Mucosa of stomach (tissue), 1 donor: ENCODE data around the gene BFSP2.
"Not testable (repeated sequence)": the region's sequence is repeated elsewhere in the genome, so short reads cannot be mapped to it uniquely, and the experiment has no call there.

Experiments used
- H3K27me3 ChIP-seq: one replicate; pipeline ENCODE4 v1.7.0; 2013; ENCODE audit warnings: mild to moderate bottlenecking, low read length; ENCODE audit not compliant: control insufficient read depth, insufficient read depth
- H3K36me3 ChIP-seq: one replicate; pipeline ENCODE4 v1.7.0; 2013; ENCODE audit warnings: low read length; ENCODE audit not compliant: control insufficient read depth, insufficient read depth
- H3K4me1 ChIP-seq: one replicate; pipeline ENCODE4 v1.7.0; 2013; ENCODE audit warnings: mild to moderate bottlenecking, low read length; ENCODE audit not compliant: control insufficient read depth, insufficient read depth
- H3K4me3 ChIP-seq: one replicate; pipeline ENCODE4 v1.7.0; 2013; ENCODE audit warnings: low read length
- H3K9ac ChIP-seq: one replicate; pipeline ENCODE4 v1.7.0; 2013; ENCODE audit warnings: mild to moderate bottlenecking, low read length, moderate library complexity
- H3K9me3 ChIP-seq: one replicate; pipeline ENCODE4 v1.7.0; 2013; ENCODE audit warnings: mild to moderate bottlenecking, low read length, moderate library complexity; ENCODE audit not compliant: control insufficient read depth
- donor health status: Pancreatic carcinoma.

The BFSP2 gene

DNA sequence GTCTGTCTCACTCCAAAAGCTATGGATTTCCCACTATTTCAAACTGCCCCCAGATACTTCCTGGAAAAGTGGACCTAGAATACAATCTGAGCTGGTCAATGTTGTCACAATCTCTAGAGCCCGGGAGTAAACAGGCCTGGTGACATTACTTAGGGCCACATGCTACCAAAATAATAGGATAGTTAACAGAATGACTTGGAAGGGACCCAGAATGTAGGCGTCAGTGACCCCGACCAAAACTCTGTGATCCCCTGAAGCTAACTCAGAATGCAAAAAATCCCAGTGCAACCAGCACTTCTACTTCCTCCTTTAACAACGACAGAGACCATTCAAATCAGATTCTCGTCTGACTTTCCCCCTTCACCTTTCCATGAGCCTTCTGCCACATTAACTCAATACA, 122.1 kb downstream of the BFSP2 start:
- no peaks in the 10 kb centered on the region for H3K9me3 ChIP-seq
- H3K36me3 ChIP-seq = no peaks in the 10 kb centered on the region
- H3K4me3 ChIP-seq = no peak overlapping the region
- peaks cover 19% of the 10 kb centered on the region for H3K4me1 ChIP-seq
- no peaks in the 10 kb centered on the region for H3K27me3 ChIP-seq
- no peak overlapping the region for H3K9ac ChIP-seq

DNA sequence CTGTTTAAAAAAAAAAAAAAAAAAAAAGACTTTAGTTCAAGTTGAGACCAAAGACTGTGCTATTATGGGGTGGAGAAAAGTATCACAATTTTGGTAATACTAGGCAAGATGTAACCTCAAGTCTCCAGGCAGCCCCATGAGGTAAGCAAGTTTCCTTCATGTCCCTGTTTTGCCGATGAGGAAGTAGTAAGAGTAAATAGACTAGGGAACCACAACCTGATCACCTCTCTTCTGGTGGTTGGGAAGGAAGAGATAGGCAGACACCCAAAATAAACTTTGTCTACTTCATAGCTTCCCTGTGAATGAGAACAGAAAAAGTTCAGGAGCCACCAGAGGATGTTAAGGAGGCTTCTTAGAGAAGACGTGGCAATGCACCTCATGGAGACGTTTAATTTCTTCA, 123.9 kb downstream of the BFSP2 start:
- peaks cover 22% of the 10 kb centered on the region for H3K4me1 ChIP-seq
- not testable (repeated sequence) for H3K9me3 ChIP-seq, H3K9ac ChIP-seq, H3K27me3 ChIP-seq, H3K4me3 ChIP-seq, H3K36me3 ChIP-seq
